A549 (cell line): Measurements from ENCODE around the gene SUPT20HL2. TPM values are rescaled to one million over a fixed set of nuclear protein-coding genes. Genes with fewer than 3 reads are reported as not detected.

Experiments used
- ATAC-seq, 2 experiments: fragments of 200-7000 bp in 1 of 2; fragments of >200 bp in 1 of 2; cut with Nextera tagmentation in 1 of 2; cut with Tn5 transposase in 1 of 2; 3 replicates each; pipeline versions ENCODE4 v1.8.0 to v1.9.1; 2018 to 2020; ENCODE audit warnings: mild to moderate bottlenecking in 1 of 2, moderate library complexity in 1 of 2
- CTCF ChIA-PET: fragments of 300-600 bp; sonication (Branson Sonifier 250); formaldehyde crosslinking; extraction: SDS; loops from one replicate; lab custom pipeline; 2021; ENCODE audit warnings: antibody characterized with exemption, inconsistent platforms; lab: Yijun Ruan, JAX
- POLR2A ChIA-PET: fragments of 350-600 bp; formaldehyde crosslinking; extraction: SDS; loops from one replicate; lab custom pipeline; 2021; ENCODE audit warnings: antibody characterized with exemption, inconsistent platforms; lab: Yijun Ruan, JAX
- DNase-seq, 2 experiments: peaks; one replicate each; pipeline versions ENCODE4 v3.0.0 to v3.0.0-alpha.2; 2011 to 2016; ENCODE audit warnings: low read depth in 1 of 2, low spot score in 1 of 2
- FAIRE-seq: peaks from 2 replicates; lab custom pipeline; 2011; peaks lifted over from hg19 to GRCh38; lab: Jason Lieb, UNC
- H3K27ac ChIP-seq, 2 experiments: fragments of >200 bp; sonication (Bioruptor Twin); formaldehyde crosslinking; 3 replicates each; pipeline ENCODE4 v1.5.1; 2016 to 2017
- H3K4me1 ChIP-seq: fragments of >200 bp; sonication (Bioruptor Twin); formaldehyde crosslinking; 3 replicates; pipeline ENCODE4 v1.6.1; 2016
- H3K4me2 ChIP-seq: fragments of >200 bp; sonication (Bioruptor Twin); formaldehyde crosslinking; 3 replicates; pipeline ENCODE4 v1.6.1; 2016
- H3K4me3 ChIP-seq: fragments of >200 bp; sonication (Bioruptor Twin); formaldehyde crosslinking; 3 replicates; pipeline ENCODE4 v1.5.1; 2016
- H3K9me3 ChIP-seq: fragments of >200 bp; sonication (Bioruptor Twin); formaldehyde crosslinking; 3 replicates; pipeline ENCODE4 v1.6.1; 2016
- CBX2 ChIP-seq: fragments of 200-600 bp; sonication (generic); IDR thresholded peaks from 2 replicates; pipeline ENCODE4 v1.6.1; 2016; ENCODE audit warnings: low read depth, mild to moderate bottlenecking, borderline replicate concordance
- CEBPB ChIP-seq, 2 experiments: fragments of >200 bp in 1 of 2; sonication (Bioruptor Twin) in 1 of 2; formaldehyde crosslinking in 1 of 2; IDR thresholded peaks; 2 replicates each; pipeline ENCODE4 v1.6.1; 2012 to 2016
- CHD2 ChIP-seq: fragments of 150-350 bp; IDR thresholded peaks from 2 replicates; pipeline ENCODE4 v1.6.1; 2014; ENCODE audit warnings: low read length; ENCODE audit not compliant: partially characterized antibody
- EHMT2 ChIP-seq: fragments of 200-600 bp; sonication (generic); IDR thresholded peaks from 2 replicates; pipeline ENCODE4 v1.6.1; 2016; ENCODE audit warnings: antibody characterized with exemption, low read depth, mild to moderate bottlenecking, moderate library complexity
- ESRRA ChIP-seq: fragments of 150-350 bp; IDR thresholded peaks from 2 replicates; pipeline ENCODE4 v1.6.1; 2014; ENCODE audit warnings: mild to moderate bottlenecking, low read length, borderline replicate concordance
- FOXS1 ChIP-seq: fragments of 250-450 bp; sonication (Bioruptor Pico); IDR thresholded peaks from 2 replicates; pipeline ENCODE4 v1.5.0; 2020; ENCODE audit warnings: mild to moderate bottlenecking, moderate library complexity
- GATA3 ChIP-seq: IDR thresholded peaks from 2 replicates; pipeline ENCODE4 v1.6.1; 2012; ENCODE audit warnings: borderline replicate concordance
- HEYL ChIP-seq: fragments of 250-450 bp; sonication (Bioruptor Pico); IDR thresholded peaks from 2 replicates; pipeline ENCODE4 v1.8.0; 2021; ENCODE audit warnings: mild to moderate bottlenecking, moderate library complexity
- HOXA7 ChIP-seq: fragments of 250-450 bp; sonication (Bioruptor Pico); IDR thresholded peaks from 2 replicates; pipeline ENCODE4 v1.5.0; 2020; ENCODE audit warnings: mild to moderate bottlenecking, moderate library complexity
- HOXB5 ChIP-seq: fragments of 250-450 bp; sonication (Bioruptor Pico); IDR thresholded peaks from 2 replicates; pipeline ENCODE4 v1.5.0; 2020; ENCODE audit warnings: mild to moderate bottlenecking, moderate library complexity
- JUN ChIP-seq, 2 experiments: fragments of >200 bp; sonication (Bioruptor Twin); formaldehyde crosslinking; IDR thresholded peaks; 2 replicates in 1 of 2; 3 replicates in 1 of 2; pipeline ENCODE4 v1.6.1; 2016 to 2017
- JUNB ChIP-seq: fragments of >200 bp; sonication (Bioruptor Twin); formaldehyde crosslinking; IDR thresholded peaks from 2 replicates; pipeline ENCODE4 v1.6.1; 2016
- KDM5A ChIP-seq: fragments of 200-600 bp; sonication (generic); IDR thresholded peaks from 2 replicates; pipeline ENCODE4 v1.6.1; 2016; ENCODE audit warnings: antibody characterized with exemption, mild to moderate bottlenecking
- MYC ChIP-seq: IDR thresholded peaks from 2 replicates; pipeline ENCODE4 v1.6.1; 2012; ENCODE audit warnings: mild to moderate bottlenecking, inconsistent platforms, low read length, improper control_type of control experiment, borderline replicate concordance
- NPAS2 ChIP-seq: fragments of 250-450 bp; sonication (Bioruptor Pico); IDR thresholded peaks from 2 replicates; pipeline ENCODE4 v1.8.0; 2022; ENCODE audit warnings: mild to moderate bottlenecking, moderate library complexity, borderline replicate concordance
- NR3C1 ChIP-seq: fragments of >200 bp; sonication (Bioruptor Twin); formaldehyde crosslinking; IDR thresholded peaks from 3 replicates; pipeline ENCODE4 v1.6.1; 2017
- POLR2A ChIP-seq: IDR thresholded peaks from 2 replicates; pipeline ENCODE4 v1.6.1; 2012; ENCODE audit warnings: mild to moderate bottlenecking, low read length
- RAD21 ChIP-seq, 2 experiments: fragments of >200 bp in 1 of 2; sonication (Bioruptor Twin) in 1 of 2; formaldehyde crosslinking in 1 of 2; IDR thresholded peaks in 1 of 2; conservative IDR thresholded peaks in 1 of 2; 2 replicates in 1 of 2; 3 replicates in 1 of 2; pipeline ENCODE4 v1.6.1; 2012 to 2018; ENCODE audit warnings: inconsistent platforms in 1 of 2
- RARB ChIP-seq: fragments of 250-450 bp; sonication (Bioruptor Pico); IDR thresholded peaks from 2 replicates; pipeline ENCODE4 v1.8.0; 2021; ENCODE audit warnings: mild to moderate bottlenecking, moderate library complexity
- RCOR1 ChIP-seq: fragments of 150-350 bp; IDR thresholded peaks from 2 replicates; pipeline ENCODE4 v1.6.1; 2014; ENCODE audit warnings: antibody characterized with exemption, low read length, low read depth
- RFX5 ChIP-seq: fragments of 450-650 bp; IDR thresholded peaks from 2 replicates; pipeline ENCODE4 v1.7.1; 2014; ENCODE audit warnings: antibody characterized with exemption, mild to moderate bottlenecking, moderate library complexity
- SREBF2 ChIP-seq: fragments of 450-650 bp; IDR thresholded peaks from 2 replicates; pipeline ENCODE4 v1.6.1; 2014; ENCODE audit warnings: mild to moderate bottlenecking, moderate library complexity
- TFCP2L1 ChIP-seq: fragments of 250-450 bp; sonication (Bioruptor Pico); IDR thresholded peaks from 2 replicates; pipeline ENCODE4 v1.5.0; 2021; ENCODE audit warnings: mild to moderate bottlenecking
- TP53 ChIP-seq: fragments of 250-450 bp; sonication (Bioruptor Pico); IDR thresholded peaks from 2 replicates; pipeline ENCODE4 v1.5.0; 2021; ENCODE audit warnings: mild to moderate bottlenecking, moderate library complexity
- ZC3H11A ChIP-seq: fragments of 450-650 bp; IDR thresholded peaks from 2 replicates; pipeline ENCODE4 v1.6.1; 2014; ENCODE audit warnings: antibody characterized with exemption, mild to moderate bottlenecking
- ZFP36 ChIP-seq: fragments of 450-650 bp; IDR thresholded peaks from 2 replicates; pipeline ENCODE4 v1.6.1; 2014; ENCODE audit warnings: borderline replicate concordance; ENCODE audit not compliant: partially characterized antibody
- ZSCAN20 ChIP-seq: fragments of 250-450 bp; sonication (Bioruptor Pico); IDR thresholded peaks from 2 replicates; pipeline ENCODE4 v1.8.0; 2022; ENCODE audit warnings: mild to moderate bottlenecking, moderate library complexity
- WGBS: methylation state at CpG from one replicate; pipeline ENCODE4 v1.1.6; 2017; ENCODE audit errors: missing lambda C conversion rate; 5-methylcytosine and 5-hydroxymethylcytosine counted together
- polyA plus RNA-seq, 4 experiments: library from polyadenylated mRNA; depleted of rRNA in 3 of 4; stranded (reverse); fragments of >200 nt; fragmentation: RNase III in 1 of 4; extraction: RNeasy Plus Mini Kit Qiagen cat#74134 plus additional on column Dnase treatment in 1 of 4; gene quantifications; 2 replicates in 3 of 4; 3 replicates in 1 of 4; pipeline ENCODE4 v1.2.3, GENCODE V29; 2011 to 2017
- TF ChIP-seq, protein P1 (sequence below): fragments of 200-600 bp; sonication (generic); IDR thresholded peaks from 2 replicates; pipeline ENCODE4 v1.6.1; 2016; ENCODE audit warnings: antibody characterized with exemption, mild to moderate bottlenecking, moderate library complexity
- TF ChIP-seq, protein P2 (sequence below): IDR thresholded peaks from 2 replicates; pipeline ENCODE4 v1.6.1; 2012; ENCODE audit warnings: low read depth, borderline replicate concordance
- TF ChIP-seq, protein P3 (sequence below): fragments of 450-650 bp; IDR thresholded peaks from 2 replicates; pipeline ENCODE4 v1.6.1; 2014; ENCODE audit warnings: antibody characterized with exemption

Gene SUPT20HL2
- polyA plus RNA-seq, 2 of the 4 experiments (the other 2 are of a cell fraction) = not detected

DNA sequence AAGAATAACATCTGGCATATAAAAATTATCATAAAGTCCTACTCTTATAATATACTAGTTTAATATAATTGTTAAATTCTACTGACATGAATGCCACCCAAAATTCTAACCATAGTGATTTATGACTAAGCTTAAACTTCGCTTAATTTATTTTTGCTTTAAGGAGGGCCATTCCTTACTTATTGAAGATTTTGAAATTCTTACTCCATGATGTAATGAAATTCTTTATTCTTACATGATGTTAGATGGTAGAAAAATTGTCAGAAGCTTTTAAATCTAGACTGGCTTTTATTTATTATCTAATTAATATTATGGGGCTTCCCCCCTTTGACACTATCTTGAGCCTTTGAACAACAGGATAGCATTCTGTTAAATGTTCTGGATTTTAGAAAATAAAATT lies 19.5 kb upstream of the SUPT20HL2 start:
- Histone ChIP-seq H3K4me2 (no peak overlapping the region), H3K9me3 (no peaks in the 10 kb centered on the region), H3K4me3 (no peak overlapping the region), H3K27ac (no peak overlapping the region), H3K4me1 (no peaks in the 10 kb centered on the region)
- DNase-seq (no peak), FAIRE-seq (no peak), ATAC-seq (no peak)
- CTCF ChIA-PET = interaction anchor here (1.0 kb wide), 1 partner anchor 37 kb away, joined by 3 read pairs; no protein-coding TSS in a partner anchor
- 78% methylated on average over 1 of the region's 1 CpG for WGBS
- POLR2A ChIA-PET = no interaction called here
- TF ChIP-seq SREBF2 (no peak), HEYL (CRISPR knock-in tag) (no peak), CBX2 (no peak), EHMT2 (no peak), CEBPB (IDR thresholded peaks at IDR 0.05) (no peak), RCOR1 (no peak), RFX5 (no peak), TP53 (no peak), ZC3H11A (no peak), NR3C1 (no peak)
- TF ChIP-seq, protein P1, sequence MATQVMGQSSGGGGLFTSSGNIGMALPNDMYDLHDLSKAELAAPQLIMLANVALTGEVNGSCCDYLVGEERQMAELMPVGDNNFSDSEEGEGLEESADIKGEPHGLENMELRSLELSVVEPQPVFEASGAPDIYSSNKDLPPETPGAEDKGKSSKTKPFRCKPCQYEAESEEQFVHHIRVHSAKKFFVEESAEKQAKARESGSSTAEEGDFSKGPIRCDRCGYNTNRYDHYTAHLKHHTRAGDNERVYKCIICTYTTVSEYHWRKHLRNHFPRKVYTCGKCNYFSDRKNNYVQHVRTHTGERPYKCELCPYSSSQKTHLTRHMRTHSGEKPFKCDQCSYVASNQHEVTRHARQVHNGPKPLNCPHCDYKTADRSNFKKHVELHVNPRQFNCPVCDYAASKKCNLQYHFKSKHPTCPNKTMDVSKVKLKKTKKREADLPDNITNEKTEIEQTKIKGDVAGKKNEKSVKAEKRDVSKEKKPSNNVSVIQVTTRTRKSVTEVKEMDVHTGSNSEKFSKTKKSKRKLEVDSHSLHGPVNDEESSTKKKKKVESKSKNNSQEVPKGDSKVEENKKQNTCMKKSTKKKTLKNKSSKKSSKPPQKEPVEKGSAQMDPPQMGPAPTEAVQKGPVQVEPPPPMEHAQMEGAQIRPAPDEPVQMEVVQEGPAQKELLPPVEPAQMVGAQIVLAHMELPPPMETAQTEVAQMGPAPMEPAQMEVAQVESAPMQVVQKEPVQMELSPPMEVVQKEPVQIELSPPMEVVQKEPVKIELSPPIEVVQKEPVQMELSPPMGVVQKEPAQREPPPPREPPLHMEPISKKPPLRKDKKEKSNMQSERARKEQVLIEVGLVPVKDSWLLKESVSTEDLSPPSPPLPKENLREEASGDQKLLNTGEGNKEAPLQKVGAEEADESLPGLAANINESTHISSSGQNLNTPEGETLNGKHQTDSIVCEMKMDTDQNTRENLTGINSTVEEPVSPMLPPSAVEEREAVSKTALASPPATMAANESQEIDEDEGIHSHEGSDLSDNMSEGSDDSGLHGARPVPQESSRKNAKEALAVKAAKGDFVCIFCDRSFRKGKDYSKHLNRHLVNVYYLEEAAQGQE = no peak
- TF ChIP-seq, protein P2, sequence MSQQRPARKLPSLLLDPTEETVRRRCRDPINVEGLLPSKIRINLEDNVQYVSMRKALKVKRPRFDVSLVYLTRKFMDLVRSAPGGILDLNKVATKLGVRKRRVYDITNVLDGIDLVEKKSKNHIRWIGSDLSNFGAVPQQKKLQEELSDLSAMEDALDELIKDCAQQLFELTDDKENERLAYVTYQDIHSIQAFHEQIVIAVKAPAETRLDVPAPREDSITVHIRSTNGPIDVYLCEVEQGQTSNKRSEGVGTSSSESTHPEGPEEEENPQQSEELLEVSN = no peak

DNA sequence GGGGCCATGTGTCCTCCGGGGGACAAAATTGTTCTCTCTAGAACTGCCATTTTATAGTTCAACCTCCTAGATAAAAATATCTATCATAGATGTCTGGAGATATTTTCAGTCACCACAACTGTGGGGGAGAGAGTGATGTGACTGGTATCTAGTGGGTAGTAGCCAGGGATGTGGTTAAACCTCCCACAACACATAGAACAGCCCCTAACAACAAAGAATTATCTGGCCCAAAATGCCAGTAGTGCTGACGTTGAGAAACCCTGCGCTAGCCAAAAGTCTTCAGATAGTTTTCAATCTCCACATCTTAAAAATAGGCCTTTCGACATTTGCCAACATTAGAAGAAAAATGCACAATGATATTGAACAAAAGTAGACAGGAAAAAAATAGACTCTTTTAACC lies 19.0 kb upstream of the SUPT20HL2 start:
- H3K4me1 ChIP-seq = no peaks in the 10 kb centered on the region
- no peaks in the 10 kb centered on the region for H3K9me3 ChIP-seq
- no peak overlapping the region for H3K4me3 ChIP-seq
- no peak overlapping the region for H3K4me2 ChIP-seq
- POLR2A ChIA-PET = no interaction called here
- 56% methylated on average over 4 of the region's 4 CpGs for WGBS
- no peak overlapping the region for H3K27ac ChIP-seq
- DNase-seq (no peak), ATAC-seq (no peak), FAIRE-seq (no peak)
- CTCF ChIA-PET = interaction anchor here (1.0 kb wide), 1 partner anchor 38 kb away, joined by 3 read pairs; no protein-coding TSS in a partner anchor
- TF ChIP-seq POLR2A (no peak), NPAS2 (CRISPR knock-in tag) (no peak), FOXS1 (CRISPR knock-in tag) (no peak), JUN (IDR thresholded peaks at IDR 0.05) (no peak), ZSCAN20 (CRISPR knock-in tag) (no peak), RAD21 (conservative IDR thresholded peaks at IDR 0.05 in 1 of 2, IDR thresholded peaks at IDR 0.05 in 1 of 2) (no peak), RARB (no peak), GATA3 (no peak), ZFP36 (no peak), MYC (no peak), HOXA7 (CRISPR knock-in tag) (no peak), CHD2 (no peak), HOXB5 (CRISPR knock-in tag) (no peak), TFCP2L1 (CRISPR knock-in tag) (no peak), ESRRA (no peak), JUNB (no peak), EHMT2 (no peak), KDM5A (no peak)
- TF ChIP-seq, protein P3, sequence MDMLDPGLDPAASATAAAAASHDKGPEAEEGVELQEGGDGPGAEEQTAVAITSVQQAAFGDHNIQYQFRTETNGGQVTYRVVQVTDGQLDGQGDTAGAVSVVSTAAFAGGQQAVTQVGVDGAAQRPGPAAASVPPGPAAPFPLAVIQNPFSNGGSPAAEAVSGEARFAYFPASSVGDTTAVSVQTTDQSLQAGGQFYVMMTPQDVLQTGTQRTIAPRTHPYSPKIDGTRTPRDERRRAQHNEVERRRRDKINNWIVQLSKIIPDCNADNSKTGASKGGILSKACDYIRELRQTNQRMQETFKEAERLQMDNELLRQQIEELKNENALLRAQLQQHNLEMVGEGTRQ = no peak
- TF ChIP-seq, protein P2 = no peak
